ENCODE measurements around the gene PNCK.

GRCh38 chrX:153694687-153695270, 21.2 kb upstream of the PNCK start:
- TF ChIP-seq EZH2 (IDR thresholded peaks at IDR 0.05; ENCODE audit: insufficient read depth, poor library complexity, severe bottlenecking) (no peak), EZH2phosphoT487 (IDR thresholded peaks at IDR 0.05; ENCODE audit: insufficient read depth, low read depth) (no peak)
